Middle frontal gyrus (tissue), 1 donor: ENCODE results near the gene IL12RB2.
"Not testable (repeated sequence)": the region's sequence is repeated elsewhere in the genome, so short reads cannot be mapped to it uniquely, and the experiment has no call there.

Experiments
- DNase-seq: peaks from one replicate; pipeline ENCODE4 v3.0.0-alpha.2; 2015; ENCODE audit warnings: low spot score; ENCODE audit errors: extremely low spot score

The IL12RB2 gene

DNA sequence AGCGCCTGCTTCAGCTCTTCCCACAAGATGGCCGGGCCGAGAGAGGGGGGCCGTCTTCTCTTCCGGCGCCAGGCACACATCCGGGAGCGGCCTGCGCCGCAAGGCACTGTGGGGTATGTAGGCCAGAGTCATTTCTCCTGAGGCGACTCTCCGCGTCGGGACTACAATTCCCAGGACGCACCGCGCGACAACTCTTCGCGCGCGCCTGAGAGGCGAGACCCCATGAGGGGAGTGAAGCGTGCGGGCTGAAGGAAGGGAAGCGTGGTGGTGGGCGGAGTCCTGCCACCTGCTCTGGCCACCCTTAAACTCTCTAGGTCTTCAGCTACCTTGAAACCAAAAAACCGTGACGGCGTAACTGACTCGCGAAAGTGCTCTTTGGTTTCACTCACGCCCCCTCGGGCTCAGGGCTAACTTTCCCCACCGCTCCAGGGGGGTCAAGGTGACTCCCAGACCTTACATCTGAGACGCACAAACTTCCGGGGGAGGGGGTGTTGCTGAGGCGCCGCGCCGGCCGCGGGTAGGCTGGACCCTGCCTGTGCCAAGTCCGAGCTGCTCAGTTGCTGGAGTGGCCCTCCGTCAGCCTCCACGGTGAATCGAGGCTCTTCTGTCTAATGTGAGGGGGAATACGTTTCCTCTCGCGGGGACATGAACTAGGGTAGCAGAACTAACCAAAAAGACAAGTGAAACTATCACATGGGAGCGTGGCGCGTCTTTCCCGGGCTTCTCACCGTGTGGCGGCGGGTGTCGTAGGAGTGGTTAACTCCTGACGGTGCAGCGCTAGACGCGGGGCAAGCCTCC, 122.9 kb downstream of the IL12RB2 start, which contains the start of gene SERBP1:
TSS of gene SERBP1 (minus strand) at position 45 of the 798 bp plus-strand sequence. CDS start 102 bp downstream, outside the sequence.
- peak; percentile 91 for DNase-seq

DNA sequence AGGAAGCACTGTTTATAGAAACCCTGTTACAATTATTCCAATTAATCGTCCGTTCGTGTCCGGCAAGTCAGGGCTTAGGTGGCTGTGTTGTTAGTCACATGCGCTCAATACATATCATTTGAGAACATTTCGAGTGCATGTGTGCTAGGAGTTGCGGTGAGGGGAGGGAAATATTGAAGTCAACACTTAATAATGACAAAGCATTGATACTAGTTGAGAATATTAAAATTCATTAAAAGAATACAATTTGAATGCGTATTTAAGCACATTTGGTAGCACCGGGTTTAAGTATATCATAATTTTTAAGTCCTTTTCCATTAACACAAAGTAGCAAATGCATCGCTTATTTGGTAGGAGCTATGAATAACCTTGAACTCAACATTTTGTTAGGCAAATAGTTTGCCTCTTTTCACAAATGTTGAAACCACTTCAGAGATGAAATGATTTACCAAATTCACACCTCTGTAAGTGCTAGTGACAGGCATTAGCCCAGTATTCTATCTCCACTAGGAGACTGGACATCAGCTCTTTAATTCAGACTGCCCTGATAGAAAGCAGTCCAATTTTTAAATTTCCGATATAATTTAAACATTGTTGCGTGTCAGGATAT, 123.6 kb downstream of the IL12RB2 start:
- no peak for DNase-seq

DNA sequence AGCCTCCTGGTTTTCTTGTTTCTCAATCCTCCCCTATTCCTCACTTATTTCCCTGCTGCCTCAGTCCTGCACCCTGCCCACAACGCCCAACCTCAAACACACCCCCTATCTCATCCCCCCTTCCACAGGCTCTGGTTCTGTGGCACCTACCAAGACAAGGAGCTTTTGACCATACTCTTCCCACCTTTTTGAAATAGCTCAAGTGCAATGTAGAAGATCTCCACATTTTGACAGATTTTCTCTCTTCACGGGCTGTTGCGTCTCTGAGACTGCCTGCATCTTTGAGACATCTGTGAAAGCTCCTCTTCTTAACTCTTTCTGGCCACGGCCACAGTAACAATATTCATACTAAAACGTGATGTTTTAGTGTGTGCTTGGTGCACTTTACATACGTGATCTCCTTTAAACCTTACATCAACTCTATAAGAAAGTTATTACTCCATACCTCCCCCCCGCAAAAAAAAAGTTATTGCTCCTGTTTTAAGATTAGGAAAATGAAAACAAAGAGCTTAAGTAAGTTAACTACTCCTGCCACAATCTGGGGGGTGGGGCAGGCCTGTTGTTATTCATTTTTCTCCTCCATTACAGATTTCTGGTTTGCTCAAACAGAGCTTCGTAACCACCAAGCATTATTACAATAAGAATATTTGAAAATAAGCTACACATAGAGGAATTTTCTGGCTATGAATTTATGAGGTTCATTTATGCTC, 124.4 kb downstream of the IL12RB2 start:
- no peak for DNase-seq

DNA sequence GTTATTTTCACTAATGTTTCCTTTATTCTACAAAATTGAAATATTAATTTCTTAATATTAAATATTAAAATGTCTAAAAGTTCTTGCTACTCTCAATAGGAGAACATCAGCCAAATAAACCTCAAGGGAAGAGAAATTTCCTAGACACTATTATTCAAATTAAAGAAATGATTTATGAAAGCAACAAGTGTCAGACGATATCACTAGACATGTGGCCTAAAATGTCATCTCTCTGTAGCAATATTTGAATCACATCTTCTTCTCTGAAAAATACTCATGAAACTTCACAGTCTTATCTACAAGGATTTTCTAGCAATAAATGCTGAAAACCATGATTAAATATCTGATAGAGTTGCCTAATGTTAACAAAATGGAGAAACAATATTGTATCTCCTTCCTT, 125.1 kb downstream of the IL12RB2 start:
- DNase-seq: no peak

DNA sequence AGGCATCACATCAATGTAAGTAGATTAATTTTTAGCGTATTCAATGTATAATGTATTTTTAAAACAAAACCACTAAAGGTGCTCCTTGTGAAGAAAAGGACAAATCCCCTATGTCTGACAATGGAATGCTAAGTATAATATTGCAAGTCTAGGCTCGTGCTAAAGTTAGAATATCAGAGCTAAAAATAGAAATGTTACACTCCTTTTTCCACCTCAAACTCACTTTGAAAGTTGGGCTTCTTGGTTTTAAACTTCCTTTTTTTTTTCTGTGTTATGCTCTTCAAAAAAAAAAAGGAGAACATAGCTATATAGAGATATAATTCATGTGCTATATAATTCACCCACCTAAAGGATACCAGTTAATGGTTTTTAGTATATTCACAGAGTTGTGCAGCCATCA, 126.2 kb downstream of the IL12RB2 start:
- DNase-seq: no peak

DNA sequence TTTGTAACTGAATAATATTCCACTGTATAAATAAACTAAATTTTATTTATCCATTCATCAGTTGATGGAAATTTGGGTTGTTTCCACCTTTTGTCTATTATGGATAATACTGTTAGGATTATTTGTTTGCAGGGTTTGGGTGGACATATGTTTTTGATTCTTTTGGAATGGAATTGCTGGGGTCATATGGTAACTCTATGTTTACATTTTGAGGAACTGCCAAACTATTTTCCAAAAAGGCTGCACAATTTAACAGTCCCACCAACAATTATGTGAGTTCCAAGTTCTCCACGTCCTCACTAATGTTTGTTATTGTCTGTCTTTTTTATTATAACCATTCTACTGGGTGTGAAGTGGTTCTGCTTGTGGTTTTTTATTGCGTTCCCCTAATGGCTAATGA, 126.8 kb downstream of the IL12RB2 start:
- DNase-seq: no peak

DNA sequence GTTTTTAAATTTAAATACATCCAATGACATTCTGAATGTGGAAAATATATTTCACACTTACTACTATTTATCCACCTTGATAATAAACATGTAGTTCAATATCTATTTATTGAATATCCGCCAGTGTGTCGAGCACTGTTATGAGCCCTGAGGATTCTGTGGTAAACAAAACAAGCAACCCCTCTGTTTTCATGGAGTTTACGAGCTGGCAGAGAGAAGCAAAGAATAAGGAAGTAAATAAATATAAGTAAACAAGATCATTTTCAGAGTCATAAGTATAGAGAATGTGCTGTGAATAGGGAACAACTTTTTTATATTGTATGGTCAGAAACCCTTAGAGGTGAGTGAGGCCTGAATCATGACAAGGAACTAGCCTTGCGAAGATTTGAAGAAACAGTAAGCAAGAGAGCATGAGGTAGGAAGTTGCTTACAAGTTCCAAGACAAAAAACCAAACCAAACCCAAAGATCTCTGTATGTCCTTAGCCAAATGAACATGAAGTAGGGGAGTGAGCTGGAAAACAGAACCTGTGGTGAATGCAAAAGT, 128.9 kb downstream of the IL12RB2 start:
- no peak for DNase-seq

DNA sequence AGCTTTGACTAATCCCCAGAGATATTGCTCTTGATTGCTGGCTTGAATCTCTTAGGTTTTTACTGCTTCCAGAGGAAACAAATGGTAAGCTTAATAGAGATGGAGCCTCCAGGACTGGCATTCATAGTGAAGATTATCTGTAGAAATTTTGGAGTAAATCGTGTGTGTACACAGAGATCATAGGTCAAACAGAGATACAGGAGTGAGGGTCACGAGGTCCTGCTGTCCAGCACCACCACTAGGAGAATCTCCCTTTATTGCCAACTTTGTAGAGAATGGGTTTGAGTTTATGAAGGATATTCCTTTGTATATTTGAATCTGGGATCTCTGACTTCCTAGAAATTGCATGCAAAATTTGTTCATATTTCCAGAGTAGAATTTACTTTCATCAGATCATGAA, 130.3 kb downstream of the IL12RB2 start:
- no peak for DNase-seq

DNA sequence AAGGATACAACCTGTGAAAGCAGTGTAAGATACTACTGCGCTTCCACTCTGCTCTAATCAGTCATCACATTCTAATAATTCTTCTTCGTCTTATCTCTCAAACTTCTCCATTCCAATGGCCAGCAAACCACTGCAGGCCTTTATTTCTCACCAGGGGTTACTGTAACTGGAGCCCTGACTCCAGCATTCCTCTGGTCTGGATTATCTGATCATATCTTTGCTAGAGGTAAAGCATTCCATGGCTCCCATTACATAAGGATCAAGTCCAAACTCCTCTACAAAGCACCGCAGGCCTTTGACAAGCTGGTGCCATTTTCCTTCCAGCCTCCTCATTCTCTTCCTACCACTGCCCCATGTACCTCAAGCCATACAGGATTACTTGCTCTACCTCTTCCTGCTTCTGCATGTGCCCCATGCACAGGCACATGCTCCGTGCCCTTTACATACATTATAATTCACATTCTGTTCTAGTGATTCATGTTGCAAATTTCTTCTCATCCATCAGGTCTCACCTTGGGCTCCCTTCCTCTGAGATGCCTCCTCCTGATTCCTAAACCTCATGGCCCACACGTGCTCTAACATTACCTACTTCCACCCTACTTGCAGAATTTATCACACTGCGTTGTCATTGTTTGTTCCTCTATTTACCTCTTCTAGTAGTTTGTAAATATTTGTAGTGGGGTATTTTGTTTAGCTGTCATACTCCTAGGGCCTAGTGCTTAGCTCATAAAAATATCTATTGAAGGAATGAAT, 131.8 kb downstream of the IL12RB2 start:
- no peak for DNase-seq

DNA sequence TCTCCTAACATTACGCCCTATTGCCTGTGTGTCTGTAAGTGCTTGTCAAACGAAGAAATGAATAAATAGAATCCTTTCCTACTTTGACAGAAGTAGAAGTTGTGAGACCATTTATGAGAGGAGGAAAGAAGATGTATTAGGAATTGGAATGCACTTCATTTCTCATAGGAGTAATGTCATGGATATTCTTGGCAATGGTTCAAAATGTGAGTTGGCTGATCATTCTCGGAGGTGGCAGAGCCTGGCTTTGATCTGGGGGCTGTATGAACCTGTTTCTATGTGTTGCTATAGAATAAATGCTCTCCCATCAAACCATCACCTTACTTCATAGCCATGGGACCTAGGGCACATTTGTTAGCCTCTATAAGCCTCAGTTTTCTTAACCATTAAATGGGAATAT, 132.7 kb downstream of the IL12RB2 start:
- no peak for DNase-seq

DNA sequence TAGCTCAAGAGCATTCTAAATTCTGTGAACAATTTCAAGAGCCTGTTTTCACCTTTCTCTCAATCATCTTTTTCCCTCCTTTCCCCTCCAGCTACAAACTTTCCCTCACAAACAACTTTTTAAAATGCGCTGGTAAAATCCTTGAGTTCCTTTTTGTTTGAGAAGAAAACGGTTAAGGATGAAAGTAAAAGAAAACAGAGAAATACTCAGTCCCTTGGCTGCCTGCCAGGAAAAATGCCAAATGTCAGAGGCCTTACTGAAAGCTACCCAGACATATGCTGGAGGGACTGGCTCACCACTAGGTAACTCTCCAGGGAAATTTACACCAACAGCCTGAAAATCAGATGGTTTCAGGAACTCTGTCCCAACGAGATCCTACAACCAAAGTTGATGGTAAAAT, 133.5 kb downstream of the IL12RB2 start:
- DNase-seq: no peak

DNA sequence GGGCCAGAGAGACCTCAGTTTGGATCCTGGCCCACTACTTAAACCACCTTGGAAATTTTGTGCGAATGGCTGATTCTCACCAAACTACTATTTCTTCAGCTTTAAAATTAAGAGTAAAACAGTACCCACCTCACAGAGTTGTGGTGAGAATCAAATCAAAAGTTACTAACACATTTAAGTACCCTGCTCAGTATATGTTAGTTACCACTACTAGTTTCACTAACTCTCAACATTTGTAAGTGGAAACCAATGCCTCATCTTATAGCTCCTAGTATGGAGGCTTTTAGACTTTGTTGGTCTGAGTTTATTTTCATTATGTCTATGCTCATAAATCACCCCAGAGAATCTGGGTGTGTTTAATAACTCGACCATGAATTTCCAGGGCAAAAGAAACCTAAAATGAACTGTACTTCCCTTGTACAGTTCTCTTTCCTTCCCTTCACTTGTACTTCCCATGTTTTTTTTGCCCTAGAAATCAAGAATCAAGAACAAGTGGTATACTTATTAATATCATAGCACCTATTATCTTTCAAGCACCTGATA, 134.1 kb downstream of the IL12RB2 start:
- no peak for DNase-seq

DNA sequence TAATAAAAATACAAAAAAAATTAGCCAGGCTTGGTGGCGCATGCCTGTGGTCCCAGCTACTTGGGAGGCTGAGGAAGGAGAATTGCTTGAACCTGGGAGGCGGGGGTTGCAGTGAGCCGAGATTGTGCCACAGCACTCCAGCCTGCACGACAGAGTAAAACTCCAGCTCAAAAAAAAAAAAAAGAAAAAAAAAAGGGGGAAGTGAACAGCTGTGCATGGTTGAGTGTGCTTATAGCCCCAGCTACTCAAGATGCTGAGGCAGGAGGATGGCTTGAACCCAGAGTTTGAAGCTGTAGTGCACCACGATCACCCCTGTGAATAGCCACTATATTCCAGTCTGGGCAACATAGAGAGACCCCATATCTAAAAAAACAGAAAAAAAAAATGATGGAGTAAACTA, 138.3 kb downstream of the IL12RB2 start:
- not testable (repeated sequence) for DNase-seq
